Common myeloid progenitor, CD34-positive (primary cell): ENCODE data around the gene RAD51B.

Experiments
- CTCF ChIA-PET: fragments of 350-600 bp; sonication (Branson Sonifier 250); formaldehyde crosslinking; loops from one replicate; lab custom pipeline; 2021; ENCODE audit warnings: antibody characterized with exemption; lab: Charles Lee
- POLR2A ChIA-PET: fragments of 350-600 bp; sonication (Branson Sonifier 250); formaldehyde crosslinking; loops from one replicate; lab custom pipeline; 2021; ENCODE audit warnings: antibody characterized with exemption; lab: Charles Lee
- DNase-seq, 3 donors: peaks; one replicate each; pipeline versions ENCODE4 v3.0.0 to v3.0.0-alpha.2; 2013
- H3K27ac ChIP-seq, 2 experiments: 1 replicate in 1 of 2; 2 replicates in 1 of 2; pipeline ENCODE4 v1.7.0; 2013; ENCODE audit warnings: inconsistent platforms in 2 of 2, low read length in 2 of 2, mild to moderate bottlenecking in 2 of 2, low read depth in 1 of 2, moderate library complexity in 1 of 2; ENCODE audit not compliant: severe bottlenecking in 2 of 2, insufficient read depth in 1 of 2, poor library complexity in 1 of 2
- H3K27me3 ChIP-seq, 5 experiments: replicated peaks in 2 of 5; 1 replicate in 3 of 5; 2 replicates in 2 of 5; pipeline versions ENCODE4 v1.6.1 to v1.7.0; 2013; ENCODE audit warnings: low read length in 4 of 5, mild to moderate bottlenecking in 2 of 5, moderate library complexity in 2 of 5, inconsistent platforms in 1 of 5; ENCODE audit not compliant: insufficient read depth in 5 of 5, control insufficient read depth in 4 of 5
- H3K36me3 ChIP-seq, 4 experiments: 1 replicate in 2 of 4; 2 replicates in 2 of 4; pipeline versions ENCODE4 v1.6.1 to v1.7.0; 2013; ENCODE audit warnings: low read length in 3 of 4, control low read depth in 1 of 4, mild to moderate bottlenecking in 1 of 4; ENCODE audit not compliant: control insufficient read depth in 4 of 4, insufficient read depth in 4 of 4
- H3K4me1 ChIP-seq, 4 experiments: 1 replicate in 3 of 4; 2 replicates in 1 of 4; pipeline versions ENCODE4 v1.6.1 to v1.7.1; 2013; ENCODE audit warnings: low read length in 3 of 4, mild to moderate bottlenecking in 3 of 4, control low read depth in 1 of 4, inconsistent platforms in 1 of 4, moderate library complexity in 1 of 4; ENCODE audit not compliant: control insufficient read depth in 4 of 4, insufficient read depth in 4 of 4; ENCODE audit errors: control extremely low read depth in 1 of 4
- H3K4me3 ChIP-seq, 7 experiments: 1 replicate in 4 of 7; 2 replicates in 3 of 7; pipeline versions ENCODE4 v1.5.1 to v1.7.0; 2013; ENCODE audit warnings: mild to moderate bottlenecking in 7 of 7, low read length in 6 of 7, moderate library complexity in 6 of 7, inconsistent platforms in 2 of 7, low read depth in 2 of 7, control low read depth in 1 of 7; ENCODE audit not compliant: insufficient read depth in 4 of 7, control insufficient read depth in 1 of 7; ENCODE audit errors: extremely low read depth in 1 of 7
- H3K9me3 ChIP-seq, 5 experiments: 1 replicate in 4 of 5; 2 replicates in 1 of 5; pipeline versions ENCODE4 v1.6.1 to v1.7.1; 2013; ENCODE audit warnings: low read length in 4 of 5, mild to moderate bottlenecking in 2 of 5, inconsistent platforms in 1 of 5, low read depth in 1 of 5, moderate library complexity in 1 of 5; ENCODE audit not compliant: control insufficient read depth in 4 of 5, insufficient read depth in 2 of 5; ENCODE audit errors: control extremely low read depth in 1 of 5
- WGBS: methylation state at CpG from one replicate; pipeline ENCODE4 v1.1.5; 2013; ENCODE audit not compliant: insufficient coverage; 5-methylcytosine and 5-hydroxymethylcytosine counted together

The RAD51B gene

DNA sequence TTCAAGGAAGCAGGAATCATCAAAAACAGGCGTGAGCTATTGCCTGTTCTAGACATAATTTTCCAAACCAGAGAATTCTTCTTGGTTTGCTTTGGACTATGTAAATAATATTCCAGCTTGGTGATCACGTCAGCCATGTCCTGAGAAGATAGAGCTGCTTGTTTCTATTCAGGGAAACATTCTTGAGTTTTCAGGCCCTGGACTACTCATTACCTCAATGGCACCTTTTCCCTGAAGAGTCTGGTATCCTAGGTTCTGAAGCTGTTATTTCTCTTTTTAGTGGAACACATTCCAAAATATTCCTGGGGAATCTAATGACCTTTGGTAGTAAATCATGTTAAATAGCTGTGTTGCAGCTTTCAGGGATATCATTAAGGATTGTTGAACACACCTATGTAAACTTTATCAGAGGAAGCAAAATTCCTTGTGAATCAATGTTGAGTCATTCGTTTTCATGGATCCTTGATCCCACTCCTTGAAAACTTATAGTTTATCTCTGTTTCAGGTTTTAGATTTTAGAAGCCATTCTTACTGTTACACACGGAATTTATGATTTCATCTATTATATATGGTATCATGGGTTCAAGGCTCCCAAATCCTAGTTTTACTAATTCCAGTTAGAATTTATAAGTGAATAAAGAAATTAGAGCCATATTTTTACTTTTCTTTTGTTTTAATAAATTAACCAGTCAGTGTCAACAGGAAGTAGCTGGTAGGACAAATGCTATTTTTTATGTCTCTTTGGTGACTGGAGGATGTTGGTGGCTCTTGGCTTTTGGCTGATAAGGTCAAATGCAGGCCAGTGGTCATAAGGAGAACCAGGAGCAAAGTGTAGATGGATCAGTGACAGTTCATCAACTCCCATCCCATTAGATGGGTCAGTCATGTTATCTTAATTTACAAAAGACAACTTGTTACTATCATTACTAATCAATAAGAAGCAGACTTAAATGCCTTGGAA lies 593.2 kb downstream of the RAD51B start:
- Histone ChIP-seq H3K4me1 (peaks cover 0 to 10% (median 5%) of the 10 kb centered on the region in 4 experiments), H3K36me3 (no peaks in the 10 kb centered on the region), H3K4me3 (peak overlapping the region in 1 of 7 experiments; percentile 16), H3K27ac (no peak overlapping the region), H3K9me3 (no peaks in the 10 kb centered on the region), H3K27me3 (no peaks in the 10 kb centered on the region)
- WGBS = 100% methylated on average over 2 of the region's 4 CpGs
- ChIA-PET POLR2A (no interaction called here), CTCF (no interaction called here)
- peak in 2 of 3 donors; percentile 25 to 45 for DNase-seq

DNA sequence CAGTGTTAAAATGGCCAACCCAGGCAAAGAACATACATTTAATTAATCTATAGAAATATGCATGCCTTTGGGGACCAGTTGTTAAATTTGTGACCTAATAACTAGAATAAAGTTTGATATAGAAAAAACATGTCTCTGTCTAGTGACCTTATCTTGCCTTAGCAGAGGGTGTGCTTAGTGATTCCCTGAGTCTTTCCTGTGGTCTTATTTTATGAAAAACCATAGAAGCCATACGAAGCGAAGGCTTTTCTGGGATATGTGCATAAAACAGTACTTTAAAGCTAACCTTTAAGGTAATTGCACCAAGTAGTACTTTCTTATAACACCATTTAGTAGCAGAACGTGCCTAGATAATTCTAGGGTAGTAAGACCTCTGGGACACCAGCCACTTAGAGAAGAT lies 593.9 kb downstream of the RAD51B start:
- WGBS = 80% methylated on average over 1 of the region's 3 CpGs
- no peaks in the 10 kb centered on the region for H3K36me3 ChIP-seq
- no peaks in the 10 kb centered on the region for H3K27me3 ChIP-seq
- peak; percentile 14 to 66 (median 15) for DNase-seq
- POLR2A ChIA-PET = no interaction called here
- H3K4me1 ChIP-seq = peaks cover 0 to 10% (median 4%) of the 10 kb centered on the region in 4 experiments
- no peaks in the 10 kb centered on the region for H3K9me3 ChIP-seq
- H3K27ac ChIP-seq = no peak overlapping the region
- H3K4me3 ChIP-seq = no peak overlapping the region
- CTCF ChIA-PET = interaction anchor here (0.9 kb wide), 1 partner anchor 13 kb away, joined by 4 read pairs; no protein-coding TSS in a partner anchor

GRCh38 chr14:68414121-68414520 lies 594.5 kb downstream of the RAD51B start:
- POLR2A ChIA-PET = no interaction called here
- peaks cover 0 to 7% (median 4%) of the 10 kb centered on the region in 4 experiments for H3K4me1 ChIP-seq
- H3K27ac ChIP-seq = no peak overlapping the region
- no peaks in the 10 kb centered on the region for H3K36me3 ChIP-seq
- no peak overlapping the region for H3K4me3 ChIP-seq
- H3K9me3 ChIP-seq = no peaks in the 10 kb centered on the region
- 100% methylated on average over 2 of the region's 2 CpGs for whole genome bisulfite sequencing
- CTCF ChIA-PET = interaction anchor here (0.9 kb wide), 1 partner anchor 13 kb away, joined by 4 read pairs; no protein-coding TSS in a partner anchor
- no peak for DNase-seq
- H3K27me3 ChIP-seq = no peaks in the 10 kb centered on the region

DNA sequence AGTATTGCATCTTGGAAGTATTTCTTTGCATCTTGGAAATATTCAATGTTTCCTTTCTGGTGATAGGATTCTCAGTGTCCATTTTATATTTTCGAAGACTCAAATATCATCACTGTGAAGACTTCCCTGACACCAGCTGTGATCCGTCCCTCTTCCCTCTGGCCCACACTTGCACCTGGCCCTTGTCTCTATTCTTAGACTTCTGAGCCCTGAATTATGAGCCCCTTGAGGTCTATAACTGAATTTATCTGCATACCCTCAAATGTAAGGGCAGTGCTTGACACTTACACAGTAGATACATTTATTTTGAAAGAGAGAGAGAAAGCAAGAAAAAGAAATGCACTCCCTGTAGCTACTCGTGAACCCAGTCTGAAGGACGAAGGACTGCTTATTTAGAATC lies 596.6 kb downstream of the RAD51B start:
- POLR2A ChIA-PET = no interaction called here
- Histone ChIP-seq H3K9me3 (no peaks in the 10 kb centered on the region), H3K36me3 (no peaks in the 10 kb centered on the region), H3K27me3 (no peaks in the 10 kb centered on the region), H3K4me3 (no peak overlapping the region), H3K4me1 (peaks cover 0 to 7% (median under 1%) of the 10 kb centered on the region in 4 experiments), H3K27ac (no peak overlapping the region)
- WGBS = no CpG with 5 or more reads among the region's 4 CpGs
- CTCF ChIA-PET = no interaction called here
- DNase-seq = no peak

GRCh38 chr14:68417009-68417650 lies 597.6 kb downstream of the RAD51B start:
- CTCF ChIA-PET = interaction anchor here (1.4 kb wide), 1 partner anchor 8 kb away, joined by 3 read pairs; no protein-coding TSS in a partner anchor
- H3K9me3 ChIP-seq = no peaks in the 10 kb centered on the region
- H3K36me3 ChIP-seq = no peaks in the 10 kb centered on the region
- H3K27me3 ChIP-seq = no peaks in the 10 kb centered on the region
- no peak for DNase-seq
- no peak overlapping the region for H3K27ac ChIP-seq
- POLR2A ChIA-PET = no interaction called here
- peaks cover 0 to 7% (median under 1%) of the 10 kb centered on the region in 4 experiments for H3K4me1 ChIP-seq
- 100% methylated on average over 1 of the region's 5 CpGs for WGBS
- no peak overlapping the region for H3K4me3 ChIP-seq

- Histone ChIP-seq H3K27me3 (no peaks in the 10 kb centered on the region), H3K36me3 (no peaks in the 10 kb centered on the region), H3K27ac (no peak overlapping the region), H3K9me3 (no peaks in the 10 kb centered on the region), H3K4me3 (no peak overlapping the region), H3K4me1 (peaks cover 0 to under 1% (median 0%) of the 10 kb centered on the region in 4 experiments)
- WGBS = 93% methylated on average over 3 of the region's 3 CpGs
- ChIA-PET CTCF (interaction anchor here (1.4 kb wide), 1 partner anchor 10 kb away, joined by 3 read pairs; no protein-coding TSS in a partner anchor), POLR2A (no interaction called here)
- DNase-seq = no peak
Measured at GRCh38 chr14:68418174-68419118, 598.9 kb downstream of the RAD51B start.
